H9 (cell line): ENCODE results near the gene NID1. TPM values are rescaled to one million over a fixed set of nuclear protein-coding genes. Genes with fewer than 3 reads are reported as not detected.

ENCODE experiments used
- DNase-seq: peaks from one replicate; pipeline ENCODE4 v3.0.0-alpha.2; 2017
- H2AFZ ChIP-seq: one replicate; pipeline ENCODE4 v1.6.1; 2013; ENCODE audit warnings: mild to moderate bottlenecking, low read length, control low read depth, moderate library complexity
- H2AK5ac ChIP-seq: 2 replicates; pipeline ENCODE4 v1.6.1; 2013; ENCODE audit warnings: low read length, control low read depth, mixed read lengths; ENCODE audit not compliant: insufficient read length
- H2BK120ac ChIP-seq: one replicate; pipeline ENCODE4 v1.6.1; 2013; ENCODE audit warnings: low read depth, mild to moderate bottlenecking, low read length, control low read depth, inconsistent platforms; ENCODE audit not compliant: poor library complexity, severe bottlenecking
- H2BK12ac ChIP-seq: 2 replicates; pipeline ENCODE4 v1.6.1; 2013; ENCODE audit warnings: low read length, control low read depth, mixed read lengths, low read depth; ENCODE audit not compliant: insufficient read length
- H2BK15ac ChIP-seq: 2 replicates; pipeline ENCODE4 v1.6.1; 2013; ENCODE audit warnings: low read depth, low read length, control low read depth
- H2BK20ac ChIP-seq: one replicate; pipeline ENCODE4 v1.6.1; 2013; ENCODE audit warnings: low read depth, mild to moderate bottlenecking, low read length, control low read depth, inconsistent platforms; ENCODE audit not compliant: poor library complexity, severe bottlenecking
- H2BK5ac ChIP-seq: 2 replicates; pipeline ENCODE4 v1.6.1; 2013; ENCODE audit warnings: low read length, control low read depth, mixed read lengths; ENCODE audit not compliant: insufficient read length
- H3K14ac ChIP-seq: 2 replicates; pipeline ENCODE4 v1.6.1; 2013; ENCODE audit warnings: low read length, control low read depth; ENCODE audit not compliant: insufficient read depth
- H3K18ac ChIP-seq: 2 replicates; pipeline ENCODE4 v1.6.1; 2013; ENCODE audit warnings: low read depth, mild to moderate bottlenecking, mixed read lengths, low read length, control low read depth; ENCODE audit not compliant: insufficient read length
- H3K23ac ChIP-seq: 2 replicates; pipeline ENCODE4 v1.6.1; 2013; ENCODE audit warnings: low read length, control low read depth, mixed read lengths, low read depth; ENCODE audit not compliant: insufficient read length
- H3K23me2 ChIP-seq: 2 replicates; pipeline ENCODE4 v1.6.1; 2013; ENCODE audit warnings: low read depth, mild to moderate bottlenecking, mixed read lengths, low read length, control low read depth; ENCODE audit not compliant: insufficient read length, poor library complexity, severe bottlenecking
- H3K27ac ChIP-seq: 2 replicates; pipeline ENCODE4 v1.5.1; 2013; ENCODE audit warnings: low read length, control low read depth, mixed read lengths, low read depth; ENCODE audit not compliant: insufficient read length
- H3K27me3 ChIP-seq: 2 replicates; pipeline ENCODE4 v1.6.1; 2013; ENCODE audit warnings: low read length, control low read depth, inconsistent platforms; ENCODE audit not compliant: insufficient read depth
- H3K4ac ChIP-seq: 2 replicates; pipeline ENCODE4 v1.6.1; 2013; ENCODE audit warnings: low read depth, mild to moderate bottlenecking, control low read depth, inconsistent platforms, low read length, moderate library complexity
- H3K4me1 ChIP-seq: 2 replicates; pipeline ENCODE4 v1.6.1; 2013; ENCODE audit warnings: low read length, control low read depth, inconsistent platforms; ENCODE audit not compliant: insufficient read depth
- H3K4me2 ChIP-seq: 2 replicates; pipeline ENCODE4 v1.6.1; 2013; ENCODE audit warnings: low read length, control low read depth, mixed read lengths; ENCODE audit not compliant: insufficient read length, insufficient read depth
- H3K56ac ChIP-seq: 2 replicates; pipeline ENCODE4 v1.6.1; 2013; ENCODE audit warnings: low read depth, mild to moderate bottlenecking, mixed read lengths, low read length, control low read depth; ENCODE audit not compliant: insufficient read length
- H3K79me1 ChIP-seq: 2 replicates; pipeline ENCODE4 v1.6.1; 2013; ENCODE audit warnings: low read depth, mild to moderate bottlenecking, moderate library complexity, low read length, control low read depth, inconsistent platforms; ENCODE audit not compliant: insufficient read depth, poor library complexity, severe bottlenecking
- H3K79me2 ChIP-seq: 2 replicates; pipeline ENCODE4 v1.6.1; 2013; ENCODE audit warnings: low read length, control low read depth, inconsistent platforms; ENCODE audit not compliant: insufficient read depth
- H3K9ac ChIP-seq: 2 replicates; pipeline ENCODE4 v1.6.1; 2013; ENCODE audit warnings: low read length, control low read depth, mixed read lengths; ENCODE audit not compliant: insufficient read length; ENCODE audit errors: extremely low read depth
- H3K9me3 ChIP-seq: one replicate; pipeline ENCODE4 v1.6.1; 2013; ENCODE audit warnings: low read depth, low read length, inconsistent platforms; ENCODE audit not compliant: control insufficient read depth
- H3T11ph ChIP-seq: one replicate; pipeline ENCODE4 v1.6.1; 2013; ENCODE audit warnings: mild to moderate bottlenecking, low read length, control low read depth, inconsistent platforms
- H4K20me1 ChIP-seq: one replicate; pipeline ENCODE4 v1.6.1; 2013; ENCODE audit not compliant: control insufficient read depth, insufficient read length, insufficient read depth
- H4K5ac ChIP-seq: 2 replicates; pipeline ENCODE4 v1.6.1; 2013; ENCODE audit warnings: low read depth, mild to moderate bottlenecking, mixed read lengths, low read length, control low read depth; ENCODE audit not compliant: insufficient read length
- H4K8ac ChIP-seq: replicated peaks from 2 replicates; pipeline ENCODE4 v1.6.1; 2013; ENCODE audit warnings: low read length, control low read depth, mixed read lengths, low read depth; ENCODE audit not compliant: insufficient read length
- H4K91ac ChIP-seq: 2 replicates; pipeline ENCODE4 v1.6.1; 2013; ENCODE audit warnings: low read depth, mild to moderate bottlenecking, moderate library complexity, mixed read lengths, low read length, control low read depth; ENCODE audit not compliant: insufficient read length
- H3K27ac Mint-ChIP-seq, 3 experiments: 2 replicates in 2 of 3; 3 replicates in 1 of 3; pipeline ENCODE4 v1.8.0; 2020 to 2021; ENCODE audit warnings: mixed read lengths in 3 of 3, mild to moderate bottlenecking in 1 of 3, moderate library complexity in 1 of 3
- H3K27me3 Mint-ChIP-seq: 2 replicates; pipeline ENCODE4 v1.8.0; 2021; ENCODE audit warnings: low read depth, mild to moderate bottlenecking, moderate library complexity, mixed read lengths
- H3K36me3 Mint-ChIP-seq, 3 experiments: 2 replicates in 2 of 3; 3 replicates in 1 of 3; pipeline ENCODE4 v1.8.0; 2020 to 2021; ENCODE audit warnings: low read depth in 3 of 3, mixed read lengths in 3 of 3; ENCODE audit not compliant: insufficient read depth in 1 of 3
- H3K4me1 Mint-ChIP-seq, 2 experiments: 2 replicates each; pipeline ENCODE4 v1.8.0; 2020; ENCODE audit warnings: mixed read lengths in 2 of 2
- H3K4me3 Mint-ChIP-seq, 2 experiments: 2 replicates in 1 of 2; 3 replicates in 1 of 2; pipeline ENCODE4 v1.8.0; 2020 to 2021; ENCODE audit warnings: mild to moderate bottlenecking in 2 of 2, mixed read lengths in 2 of 2, moderate library complexity in 1 of 2
- H3K9me3 Mint-ChIP-seq, 2 experiments: 2 replicates in 1 of 2; 3 replicates in 1 of 2; pipeline ENCODE4 v1.8.0; 2020; ENCODE audit warnings: mild to moderate bottlenecking in 2 of 2, mixed read lengths in 2 of 2, moderate library complexity in 1 of 2
- CTCF ChIP-seq: fragments of 200-600 bp; sonication (generic); conservative IDR thresholded peaks from 3 replicates; pipeline ENCODE4 v1.8.0; 2021; ENCODE audit warnings: antibody characterized with exemption, mild to moderate bottlenecking
- WGBS: extraction: QIAGEN DNeasy Blood & Tissue Kit; methylation state at CpG from one replicate; pipeline ENCODE4 v1.1.7; 2013; ENCODE audit warnings: missing lambda C conversion rate, low lambda C conversion rate, mixed read lengths; ENCODE audit not compliant: insufficient read length; ENCODE audit errors: extremely low coverage; 5-methylcytosine and 5-hydroxymethylcytosine counted together
- total RNA-seq: library from RNA; stranded (reverse); gene quantifications from 2 replicates; pipeline ENCODE4 v1.2.1, GENCODE V29; 2021

Gene NID1
- total RNA-seq, 1 experiment from 2014 or later = 28.5 TPM

GRCh38 chr1:236009857-236010256, 55.0 kb downstream of the NID1 start:
- no peaks in the 10 kb centered on the region for H3K27me3 Mint-ChIP-seq
- no peak overlapping the region for H3K14ac ChIP-seq
- H4K8ac ChIP-seq = no peak overlapping the region
- no peak overlapping the region for H2BK12ac ChIP-seq
- H2BK5ac ChIP-seq = no peak overlapping the region
- no peak overlapping the region for H4K91ac ChIP-seq
- H3K9me3 Mint-ChIP-seq = no peaks in the 10 kb centered on the region
- H2AFZ ChIP-seq = no peak overlapping the region
- no peaks in the 10 kb centered on the region for H3K79me2 ChIP-seq
- no peak overlapping the region for H3K4me3 Mint-ChIP-seq
- no peak overlapping the region for H2BK15ac ChIP-seq
- no peaks in the 10 kb centered on the region for H4K20me1 ChIP-seq
- no peak overlapping the region for H3K4ac ChIP-seq
- no peak overlapping the region for H3K23ac ChIP-seq
- H3K27ac ChIP-seq = no peak overlapping the region
- WGBS = no CpG with 5 or more reads among the region's 2 CpGs
- no peak overlapping the region for H3K9ac ChIP-seq
- H3K27ac Mint-ChIP-seq = no peak overlapping the region
- H3K23me2 ChIP-seq = no peaks in the 10 kb centered on the region
- peaks cover 0 to 2% (median 0%) of the 10 kb centered on the region in 3 experiments; a peak in 1 of 7 replicates for H3K36me3 Mint-ChIP-seq
- no peak overlapping the region for H2BK120ac ChIP-seq
- no peak overlapping the region for H3K4me2 ChIP-seq
- H3T11ph ChIP-seq = no peak overlapping the region
- no peaks in the 10 kb centered on the region for H3K27me3 ChIP-seq
- no peaks in the 10 kb centered on the region for H3K79me1 ChIP-seq
- DNase-seq = no peak
- no peak overlapping the region for H2BK20ac ChIP-seq
- H3K9me3 ChIP-seq = no peaks in the 10 kb centered on the region
- no peak overlapping the region for H4K5ac ChIP-seq
- H2AK5ac ChIP-seq = no peak overlapping the region
- H3K18ac ChIP-seq = no peak overlapping the region
- no peaks in the 10 kb centered on the region for H3K4me1 ChIP-seq
- H3K56ac ChIP-seq = no peak overlapping the region
- TF ChIP-seq CTCF = no peak
- no peaks in the 10 kb centered on the region for H3K4me1 Mint-ChIP-seq
